ENCODE results near the gene SOCS3.

SOCS3 gene

GRCh38 chr17:78367193-78367592 lies 7.3 kb upstream of the SOCS3 start:
- DNase-seq, result no peak

- DNase-seq, result no peak
These were observed 6.4 kb upstream of the SOCS3 start for GRCh38 chr17:78366109-78366848.

GRCh38 chr17:78365561-78366108 lies 5.8 kb upstream of the SOCS3 start:
- no peak for DNase-seq

- DNase-seq, result no peak
These were observed 4.8 kb upstream of the SOCS3 start for GRCh38 chr17:78364436-78365281.

DNA sequence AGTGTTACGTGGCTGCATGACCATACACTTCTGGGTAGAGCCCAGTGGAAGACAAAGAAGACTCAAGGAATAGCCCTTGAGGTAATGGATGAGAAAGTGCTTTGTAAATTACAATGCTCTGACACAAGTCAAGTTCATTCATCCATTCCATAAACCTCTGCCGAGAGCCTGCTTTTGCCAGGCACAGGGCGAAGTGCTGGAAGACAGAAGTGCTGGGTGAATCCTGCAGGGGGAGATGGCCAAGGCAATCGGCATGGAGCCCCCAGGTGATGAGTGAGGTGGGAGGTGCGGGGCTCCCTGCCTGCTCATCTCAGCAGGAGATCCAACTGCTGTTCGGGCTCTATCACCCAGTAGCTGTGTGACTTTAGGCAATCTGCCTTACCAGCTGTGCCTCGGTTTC lies 2.8 kb upstream of the SOCS3 start:
- no peak for DNase-seq

DNA sequence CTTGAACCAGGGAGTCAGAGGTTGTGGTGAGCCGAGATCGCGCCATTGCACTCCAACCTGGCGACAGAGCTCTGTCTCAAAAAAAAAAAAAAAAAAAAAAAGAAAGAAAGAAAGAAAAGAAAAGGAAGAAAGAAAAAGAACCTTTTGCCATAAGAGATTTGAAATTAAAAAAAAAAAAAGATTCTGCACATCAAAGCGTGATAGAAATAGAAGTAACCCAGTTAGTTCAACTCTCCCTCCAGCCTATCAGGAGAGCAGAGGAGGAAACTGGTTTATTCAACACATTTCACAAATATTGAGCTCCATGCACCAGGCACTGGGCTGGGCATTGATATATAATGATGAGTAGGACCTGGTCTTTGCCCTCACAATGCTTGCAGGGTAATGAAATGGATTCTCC lies 2.4 kb upstream of the SOCS3 start:
- no peak for DNase-seq

DNA sequence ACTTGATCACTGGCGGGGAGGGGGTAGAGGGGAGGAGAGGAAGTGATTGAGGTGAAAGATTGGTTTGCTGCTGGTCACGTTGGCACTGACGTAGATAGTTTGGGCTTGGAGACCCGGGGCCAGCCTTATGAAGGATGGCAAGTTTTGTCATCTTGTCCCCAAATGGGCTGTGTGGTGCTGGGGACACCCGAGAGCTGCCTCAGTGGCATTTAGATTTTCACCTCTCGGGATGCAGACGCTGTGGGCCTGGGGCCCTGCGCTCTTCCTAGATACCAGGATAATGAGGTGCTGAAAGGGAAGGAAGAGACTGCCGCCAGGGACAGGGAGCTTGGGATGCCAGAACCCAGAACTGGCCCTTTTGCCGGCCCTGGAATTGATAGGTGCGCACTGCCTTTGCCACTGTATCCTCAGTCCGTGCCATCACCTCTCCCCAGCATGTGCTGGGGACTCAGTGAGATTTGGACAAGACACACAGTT lies 1.4 kb upstream of the SOCS3 start:
- no peak for DNase-seq

GRCh38 chr17:78360371-78361224 lies 721 bp upstream of the SOCS3 start:
- peak; percentile 80 for DNase-seq

GRCh38 chr17:78359321-78359996 lies 418 bp downstream of the SOCS3 start:
- no peak for DNase-seq

DNA sequence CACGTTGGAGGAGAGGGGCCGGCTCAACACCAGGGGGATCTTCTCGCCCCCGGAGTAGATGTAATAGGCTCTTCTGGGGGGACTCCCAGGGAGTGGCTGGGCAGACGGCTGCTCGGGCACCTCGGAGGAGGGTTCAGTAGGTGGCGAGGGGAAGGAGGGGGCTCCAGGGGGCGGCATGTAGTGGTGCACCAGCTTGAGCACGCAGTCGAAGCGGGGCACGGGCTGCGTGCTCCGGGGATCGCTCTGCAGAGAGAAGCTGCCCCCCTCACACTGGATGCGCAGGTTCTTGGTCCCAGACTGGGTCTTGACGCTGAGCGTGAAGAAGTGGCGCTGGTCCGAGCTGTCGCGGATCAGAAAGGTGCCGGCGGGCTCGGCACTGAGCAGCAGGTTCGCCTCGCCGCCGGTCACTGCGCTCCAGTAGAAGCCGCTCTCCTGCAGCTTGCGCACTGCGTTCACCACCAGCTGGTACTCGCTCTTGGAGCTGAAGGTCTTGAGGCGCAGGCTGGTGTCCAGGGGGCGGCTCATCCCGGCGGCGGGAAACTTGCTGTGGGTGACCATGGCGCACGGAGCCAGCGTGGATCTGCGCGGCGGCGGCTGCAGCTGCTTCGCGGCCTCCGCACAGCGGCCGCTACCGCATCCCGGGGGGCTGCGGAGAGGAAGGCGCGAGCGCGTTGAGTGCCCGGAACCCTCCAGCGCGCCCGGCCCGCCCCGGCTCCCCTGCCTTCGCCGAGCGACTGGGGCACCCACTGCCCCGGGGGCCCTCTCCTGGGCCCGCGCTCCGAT lies 1.1 kb downstream of the SOCS3 start:
- no peak for DNase-seq

- DNase-seq, result no peak
These were observed 2.0 kb downstream of the SOCS3 start for GRCh38 chr17:78357672-78358537.

DNA sequence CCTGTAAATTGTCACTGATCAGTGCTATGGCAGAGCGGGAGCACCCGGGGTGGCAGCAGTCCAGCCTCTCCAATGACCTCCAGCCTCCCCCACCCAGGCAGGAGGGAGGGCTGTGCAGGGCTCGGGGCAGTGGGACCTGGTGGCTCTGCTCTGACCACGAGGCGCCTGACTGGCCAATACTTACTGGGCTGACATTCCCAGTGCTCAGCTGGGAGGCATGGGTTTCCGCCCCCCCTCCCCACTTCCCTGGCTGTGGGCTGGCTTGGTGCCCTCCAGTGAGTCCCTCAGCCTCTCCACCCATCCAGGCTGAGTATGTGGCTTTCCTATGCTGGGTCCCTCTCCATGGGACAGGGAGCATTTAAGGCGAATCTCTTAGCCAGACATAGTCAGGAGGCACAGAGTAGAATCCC lies 2.7 kb downstream of the SOCS3 start:
- no peak for DNase-seq

DNA sequence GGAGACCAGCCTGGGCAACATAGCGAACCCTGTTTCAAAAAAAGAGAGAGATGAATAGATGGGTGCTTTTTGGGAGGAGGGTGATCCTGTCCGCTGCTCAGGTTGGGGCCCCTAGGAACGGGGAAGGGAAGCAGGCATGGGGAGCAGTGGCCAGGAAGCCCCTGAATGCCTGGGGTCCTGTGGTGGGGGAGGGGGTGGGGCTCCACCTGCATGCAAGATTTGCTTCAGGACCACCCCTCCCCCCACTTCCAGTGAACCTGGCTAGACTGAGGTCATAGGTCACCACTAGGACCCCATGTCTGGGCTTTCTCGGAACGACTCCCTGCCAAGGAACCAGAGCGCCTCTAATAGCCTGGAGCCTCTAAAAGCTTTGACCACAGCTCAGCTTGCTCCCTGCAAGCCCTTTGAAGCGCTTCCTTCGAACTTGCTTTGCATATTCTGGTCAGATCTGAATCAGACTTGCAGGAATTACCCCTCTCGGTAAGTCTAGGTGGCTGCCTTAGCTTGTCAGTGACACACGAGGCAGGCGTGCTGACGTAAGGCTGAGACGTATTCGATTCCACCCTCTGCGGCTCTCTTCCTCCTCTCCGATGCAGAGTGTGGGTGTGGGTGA lies 3.7 kb downstream of the SOCS3 start:
- peak; percentile 96 for DNase-seq

GRCh38 chr17:78355701-78356100 lies 4.2 kb downstream of the SOCS3 start:
- no peak for DNase-seq

DNA sequence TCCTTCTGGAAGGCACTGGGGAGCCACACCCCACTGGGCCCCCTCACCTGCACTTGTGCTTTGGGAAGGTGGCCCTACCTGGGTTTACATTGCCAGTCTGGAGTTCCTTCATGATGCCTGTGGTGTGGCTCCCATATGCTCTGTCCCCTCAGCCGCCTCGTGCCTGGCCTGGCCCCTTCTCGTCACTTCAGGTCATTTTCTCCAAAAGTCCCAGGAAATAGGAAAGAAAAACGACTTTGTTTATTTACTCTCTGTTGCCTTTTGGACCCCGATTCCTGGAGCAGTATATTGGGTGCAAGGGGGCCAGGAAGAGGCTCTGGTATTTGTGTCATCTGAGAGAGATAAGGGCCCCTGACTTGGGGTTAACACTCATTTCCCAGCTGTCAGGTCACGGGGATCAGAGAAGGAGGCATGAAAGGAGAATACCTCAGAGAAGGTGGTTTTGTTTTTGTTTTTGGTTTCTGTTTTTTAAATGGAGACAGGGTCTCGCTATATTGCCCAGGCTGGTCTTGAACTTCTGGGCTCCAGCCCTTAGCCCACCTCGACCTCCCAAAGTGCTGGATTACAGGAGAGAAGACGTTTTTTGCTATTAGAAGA lies 4.7 kb downstream of the SOCS3 start:
- DNase-seq, result peak; percentile 54

DNA sequence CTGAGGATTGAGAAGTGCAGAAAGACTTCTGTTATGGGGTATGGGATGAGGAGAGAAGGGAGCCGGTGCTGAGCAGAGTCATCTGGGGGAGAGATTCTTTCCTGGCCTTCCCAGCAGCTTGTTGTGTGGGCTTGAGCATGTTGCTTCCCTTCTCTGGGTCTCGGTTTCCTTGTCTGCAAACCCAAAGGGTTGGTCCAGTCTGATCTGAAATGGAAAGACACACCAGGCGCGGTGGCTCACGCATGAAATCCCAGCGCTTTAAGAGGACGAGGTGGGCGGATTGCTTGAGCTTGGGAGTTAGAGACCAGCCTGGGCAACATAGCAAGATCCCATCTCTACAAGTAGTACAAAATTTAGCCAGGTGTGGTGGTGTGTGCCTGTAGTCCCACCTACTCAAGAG lies 6.0 kb downstream of the SOCS3 start:
- no peak for DNase-seq

DNA sequence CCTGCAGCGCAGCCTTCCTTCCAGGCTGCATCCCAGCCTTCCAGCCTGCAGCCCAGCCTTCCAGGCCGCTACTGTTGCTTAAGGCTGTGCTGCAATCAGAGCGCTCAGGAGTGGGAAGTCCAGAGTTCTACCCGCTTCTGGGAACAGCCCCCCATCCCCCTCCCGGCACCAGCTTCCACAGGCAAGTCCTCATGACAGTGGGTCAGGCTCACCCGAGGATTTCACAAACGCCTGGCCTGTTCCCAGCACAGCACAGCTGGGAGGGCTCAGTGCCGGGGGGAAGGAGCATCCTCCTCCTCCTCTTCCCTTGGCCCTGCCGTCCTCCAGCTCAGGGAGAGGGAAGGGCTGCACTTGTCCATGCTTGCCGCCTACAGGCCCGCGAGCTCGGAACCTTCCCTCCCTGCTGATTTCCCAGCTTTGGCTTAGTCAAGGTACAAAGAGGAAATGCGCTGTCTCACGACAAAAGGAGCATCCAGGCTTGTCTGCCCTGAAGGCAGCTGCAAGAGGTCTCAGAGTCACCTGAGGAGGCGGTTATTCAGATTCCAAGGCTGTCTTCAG lies 8.3 kb downstream of the SOCS3 start:
- DNase-seq, result no peak

DNA sequence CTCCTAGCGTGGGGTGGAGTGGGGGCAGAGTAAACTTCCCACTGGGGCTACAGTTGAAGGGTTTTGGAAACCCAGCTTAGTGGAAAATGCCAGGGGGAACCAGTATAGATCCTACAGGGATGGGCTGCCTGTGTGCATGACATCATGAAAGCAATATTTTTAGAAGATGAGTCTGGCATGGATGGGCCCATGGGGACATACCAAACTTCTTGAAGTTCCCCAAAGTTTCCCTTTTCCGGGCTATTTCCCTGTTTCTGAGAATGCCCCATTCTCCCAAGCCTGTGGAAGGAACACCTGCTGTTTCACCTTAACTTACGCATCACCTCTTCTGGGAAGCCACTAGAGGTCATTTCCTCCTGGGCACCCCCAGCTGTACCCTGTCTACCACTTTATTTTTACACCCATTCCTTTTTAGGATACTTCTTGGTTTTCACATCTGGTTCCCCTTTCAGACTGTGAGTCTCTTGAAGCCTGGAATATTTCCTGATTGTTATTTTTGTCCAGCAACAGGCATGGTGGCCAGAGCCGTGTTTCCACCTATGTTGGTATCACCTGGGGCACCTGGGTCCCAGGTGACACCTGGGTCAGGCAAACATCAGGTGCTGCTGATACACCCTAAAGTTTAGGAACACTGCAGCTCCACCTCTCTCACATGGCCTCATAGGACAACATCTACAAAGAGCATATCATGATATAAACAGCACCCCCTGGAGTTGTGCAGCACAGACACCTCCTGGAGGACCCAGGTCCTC lies 9.8 kb downstream of the SOCS3 start:
- no peak for DNase-seq
